ENCODE results near the gene CD37.

Gene CD37

DNA sequence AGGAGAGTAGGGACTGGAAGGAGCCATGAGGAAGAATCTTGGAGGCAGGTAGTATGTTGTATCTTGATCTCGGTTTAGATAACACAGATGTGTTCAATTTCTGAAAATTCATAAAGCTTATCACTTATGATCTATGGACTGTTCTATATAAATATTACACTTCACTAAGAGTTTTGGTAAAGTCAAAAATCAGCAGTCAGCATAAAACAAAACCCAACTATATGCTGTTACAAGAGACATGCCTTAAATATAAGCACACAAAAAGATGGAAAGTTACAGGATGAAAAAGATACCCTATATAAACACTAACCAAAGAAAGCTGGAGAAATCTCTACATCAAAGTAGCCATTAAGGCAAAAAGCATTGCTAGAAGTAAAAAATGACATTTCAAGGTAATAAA is 48.4 kb downstream of the CD37 start:
- DNase-seq: no peak

DNA sequence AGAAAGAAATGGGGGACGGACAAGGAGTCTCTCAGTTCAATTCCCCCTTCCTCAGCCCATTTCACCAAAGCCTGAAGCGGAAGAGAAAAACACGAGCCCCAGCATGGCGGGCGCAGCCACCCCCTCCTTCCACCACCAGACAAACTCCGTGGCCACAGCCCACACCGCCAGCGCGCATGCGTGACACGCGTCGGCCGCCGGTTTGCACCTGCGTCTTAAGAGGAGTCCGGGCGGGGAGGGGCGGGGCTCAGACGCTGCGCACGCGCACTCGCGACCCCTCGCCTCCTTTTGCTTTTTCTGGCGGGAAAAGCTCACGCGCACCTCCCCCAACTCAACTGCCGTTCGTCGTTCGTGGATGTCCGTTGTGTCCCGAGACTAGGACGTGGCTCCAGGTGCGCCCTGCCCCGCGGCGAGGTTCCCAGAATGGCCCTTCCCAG is 52.7 kb downstream of the CD37 start, which contains the start of gene KASH5:
Gene KASH5 (plus strand): TSS at position 314 of the 437 bp plus-strand sequence. CDS start 2,635 bp downstream, outside the sequence.
- no peak for DNase-seq

DNA sequence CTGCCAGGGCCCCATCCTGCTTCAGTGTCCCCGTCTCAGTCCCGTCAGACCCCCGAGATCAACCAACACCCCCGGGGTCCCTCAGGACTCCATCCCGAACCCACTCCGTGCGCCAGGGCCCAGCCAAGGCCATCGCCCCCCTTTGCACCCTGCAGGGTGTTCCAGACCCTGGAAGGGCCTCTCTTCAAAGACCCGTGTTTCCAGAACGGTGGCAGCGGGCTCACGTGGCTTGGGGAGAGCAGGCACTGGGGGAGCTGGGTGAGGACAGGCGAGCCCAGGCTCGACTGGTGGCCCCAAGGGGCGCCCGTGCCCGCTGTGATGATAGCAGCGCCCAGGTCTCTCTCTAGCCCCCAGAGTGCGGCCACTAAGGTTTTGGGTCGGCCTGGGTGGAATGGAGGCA is 54.2 kb downstream of the CD37 start:
- DNase-seq: no peak
